Peyer's patch (tissue), 4 donors: ENCODE data around the gene MAGED4B.

Source experiments
- CTCF ChIP-seq, 6 experiments: fragments of 450-650 bp in 4 of 6; fragments of 200-600 bp in 2 of 6; sonication (generic) in 1 of 6; IDR thresholded peaks; one replicate each; pipeline ENCODE4 v1.5.1; 2017 to 2019; ENCODE audit warnings: antibody characterized with exemption in 6 of 6, mild to moderate bottlenecking in 3 of 6, moderate library complexity in 1 of 6
- POLR2A ChIP-seq, 2 donors: fragments of 450-650 bp; IDR thresholded peaks; one replicate each; pipeline ENCODE4 v1.5.1; 2017; ENCODE audit warnings: antibody characterized with exemption in 2 of 2, mild to moderate bottlenecking in 2 of 2, moderate library complexity in 2 of 2

GRCh38 chrX:52118262-52118661 lies 49.3 kb upstream of the MAGED4B start:
- TF ChIP-seq CTCF (IDR thresholded peaks at IDR 0.05) (no peak), POLR2A (IDR thresholded peaks at IDR 0.05) (no peak)
